H1 (cell line): Measurements from ENCODE around the gene WBP4. TPM values are rescaled to one million over a fixed set of nuclear protein-coding genes. Genes with fewer than 3 reads are reported as not detected.

ENCODE experiments used
- HDAC6 ChIP-seq: IDR thresholded peaks from one replicate; pipeline ENCODE4 v1.7.1; 2012; ENCODE audit warnings: low read depth, mild to moderate bottlenecking, inconsistent platforms, low read length, moderate library complexity
- RNF2 ChIP-seq: fragments of 200-900, 300-1000 bp; sonication (generic); IDR thresholded peaks from 2 replicates; pipeline ENCODE4 v1.7.1; 2016; ENCODE audit warnings: borderline replicate concordance, low read depth, mild to moderate bottlenecking, antibody characterized with exemption, low read length; ENCODE audit not compliant: poor library complexity, severe bottlenecking; ENCODE audit errors: missing control alignments
- polyA plus RNA-seq, 7 experiments: library from polyadenylated mRNA; depleted of rRNA in 3 of 7; stranded (reverse) in 5 of 7; unstranded in 2 of 7; fragments of >200 nt in 5 of 7; fragments of 200-250 nt in 2 of 7; gene quantifications; 1 replicate in 5 of 7; 2 replicates in 1 of 7; 4 replicates in 1 of 7; pipeline versions ENCODE4 v1.2.1 to v1.2.3, GENCODE V29; 2011 to 2013; ENCODE audit warnings: missing spikeins in 2 of 7, mixed read lengths in 2 of 7
- total RNA-seq: library from RNA; stranded (reverse); fragmentation: NEBNext Ultra II Directional; extraction: Animal tissue kit (Norgen Biotek cat#: 25700); gene quantifications from 2 replicates; pipeline ENCODE4 v1.2.1, GENCODE V29; 2021

The WBP4 gene
- total and polyA plus RNA-seq, 2 of the 8 experiments (the other 6 are each of a cell fraction or from before 2014, with no cell fraction given) = 3.0 to 10.0 TPM

DNA sequence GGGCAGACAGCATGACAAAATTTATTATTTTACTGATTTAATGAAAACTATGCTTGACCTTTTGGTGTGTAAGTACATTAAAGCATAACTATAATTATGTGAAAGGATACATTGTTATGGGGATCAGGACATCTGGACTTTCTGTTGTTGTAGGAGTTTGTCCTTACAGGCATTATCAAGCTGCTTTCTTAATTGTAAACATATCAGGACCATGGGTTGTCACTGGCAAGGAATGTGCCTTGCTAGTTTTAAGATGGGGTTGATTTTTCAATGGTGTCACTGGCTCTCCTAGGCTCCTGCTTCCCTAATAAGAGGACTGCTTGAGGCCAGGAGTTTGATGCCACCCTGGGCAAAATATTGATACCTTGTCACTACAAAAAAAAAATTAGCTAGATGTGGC, 38.7 kb downstream of the WBP4 start (continued):
- TF ChIP-seq RNF2 (no peak), HDAC6 (no peak)
